ENCODE data around the gene TMEM151B.

Gene TMEM151B

GRCh38 chr6:44306710-44307109, 36.5 kb downstream of the TMEM151B start:
- H3K79me2 ChIP-seq (ENCODE audit: low read length) = peaks cover 4% of the 10 kb centered on the region
- H3F3A ChIP-seq (ENCODE audit: insufficient read depth, low read length) = no peaks in the 10 kb centered on the region
- no peaks in the 10 kb centered on the region for H4K20me1 ChIP-seq (ENCODE audit: insufficient read depth, low read length)
- H3K9ac ChIP-seq (ENCODE audit: low read length) = no peak overlapping the region
- H2AFZ ChIP-seq (ENCODE audit: low read length) = no peak overlapping the region
- H3K4me2 ChIP-seq (ENCODE audit: low read depth, low read length) = no peak overlapping the region
- no peaks in the 10 kb centered on the region for H3K36me3 ChIP-seq (replicated peaks; ENCODE audit: insufficient read depth, low read length)
- TF ChIP-seq EZH2 (optimal IDR thresholded peaks at IDR 0.05; ENCODE audit: low read depth, low read length) (no peak), CTCF (IDR thresholded peaks at IDR 0.05; ENCODE audit: low read length) (no peak), EZH2phosphoT487 (IDR thresholded peaks at IDR 0.05; ENCODE audit: low read length) (no peak)
- H3K9me2 ChIP-seq (replicated peaks; ENCODE audit: insufficient read depth, low read length) = no peaks in the 10 kb centered on the region
- H3K27me3 ChIP-seq (replicated peaks; ENCODE audit: insufficient read depth, low read length) = no peaks in the 10 kb centered on the region
- H3K4me1 ChIP-seq (ENCODE audit: low read length) = peaks cover 1% of the 10 kb centered on the region
- H3K9me3 ChIP-seq (replicated peaks; ENCODE audit: insufficient read depth, low read length) = no peaks in the 10 kb centered on the region
- H3K4me3 ChIP-seq (ENCODE audit: low read length) = no peak overlapping the region
- no peak overlapping the region for H3K27ac ChIP-seq (ENCODE audit: low read length)
- no peak for DNase-seq

- Histone ChIP-seq H3K36me3 (replicated peaks; ENCODE audit: insufficient read depth, low read length) (no peaks in the 10 kb centered on the region), H3K79me2 (ENCODE audit: low read length) (peaks cover 9% of the 10 kb centered on the region), H3K27ac (ENCODE audit: low read length) (no peak overlapping the region), H2AFZ (ENCODE audit: low read length) (no peak overlapping the region), H3K4me3 (ENCODE audit: low read length) (no peak overlapping the region), H3K4me1 (ENCODE audit: low read length) (peaks cover 6% of the 10 kb centered on the region), H3F3A (ENCODE audit: insufficient read depth, low read length) (no peaks in the 10 kb centered on the region), H3K4me2 (ENCODE audit: low read depth, low read length) (no peak overlapping the region), H4K20me1 (ENCODE audit: insufficient read depth, low read length) (no peaks in the 10 kb centered on the region), H3K9me3 (replicated peaks; ENCODE audit: insufficient read depth, low read length) (no peaks in the 10 kb centered on the region), H3K27me3 (replicated peaks; ENCODE audit: insufficient read depth, low read length) (no peaks in the 10 kb centered on the region), H3K9me2 (replicated peaks; ENCODE audit: insufficient read depth, low read length) (no peaks in the 10 kb centered on the region), H3K9ac (ENCODE audit: low read length) (no peak overlapping the region)
- TF ChIP-seq CTCF (IDR thresholded peaks at IDR 0.05; ENCODE audit: low read length) (no peak), EZH2phosphoT487 (IDR thresholded peaks at IDR 0.05; ENCODE audit: low read length) (no peak), EZH2 (optimal IDR thresholded peaks at IDR 0.05; ENCODE audit: low read depth, low read length) (no peak)
- DNase-seq = no peak
Observed at GRCh38 chr6:44307217-44307616, 37.0 kb downstream of the TMEM151B start.

- H4K20me1 ChIP-seq (ENCODE audit: insufficient read depth, low read length) = no peaks in the 10 kb centered on the region
- no peaks in the 10 kb centered on the region for H3K36me3 ChIP-seq (replicated peaks; ENCODE audit: insufficient read depth, low read length)
- H3K4me1 ChIP-seq (ENCODE audit: low read length) = peaks cover 10% of the 10 kb centered on the region
- no peaks in the 10 kb centered on the region for H3F3A ChIP-seq (ENCODE audit: insufficient read depth, low read length)
- no peaks in the 10 kb centered on the region for H3K27me3 ChIP-seq (replicated peaks; ENCODE audit: insufficient read depth, low read length)
- H3K4me2 ChIP-seq (ENCODE audit: low read depth, low read length) = no peak overlapping the region
- no peak overlapping the region for H3K4me3 ChIP-seq (ENCODE audit: low read length)
- H3K9me3 ChIP-seq (replicated peaks; ENCODE audit: insufficient read depth, low read length) = no peaks in the 10 kb centered on the region
- DNase-seq = no peak
- H3K9me2 ChIP-seq (replicated peaks; ENCODE audit: insufficient read depth, low read length) = no peaks in the 10 kb centered on the region
- H3K9ac ChIP-seq (ENCODE audit: low read length) = no peak overlapping the region
- H3K79me2 ChIP-seq (ENCODE audit: low read length) = peaks cover 18% of the 10 kb centered on the region
- H3K27ac ChIP-seq (ENCODE audit: low read length) = no peak overlapping the region
- no peak overlapping the region for H2AFZ ChIP-seq (ENCODE audit: low read length)
- TF ChIP-seq EZH2 (optimal IDR thresholded peaks at IDR 0.05; ENCODE audit: low read depth, low read length) (no peak), CTCF (IDR thresholded peaks at IDR 0.05; ENCODE audit: low read length) (no peak), EZH2phosphoT487 (IDR thresholded peaks at IDR 0.05; ENCODE audit: low read length) (no peak)
Observed at GRCh38 chr6:44309092-44309491, 38.8 kb downstream of the TMEM151B start.

All from MM.1S (cell line).